K562 (cell line): ENCODE measurements around the gene NAPEPLD. TPM values are rescaled to one million over a fixed set of nuclear protein-coding genes. Genes with fewer than 3 reads are reported as not detected.
"Not testable (repeated sequence)": the region's sequence is repeated elsewhere in the genome, so short reads cannot be mapped to it uniquely, and the experiment has no call there.

Experiments used
- ATAC-seq: fragments of 200-7000 bp; cut with Tn5 transposase; 3 replicates; pipeline ENCODE4 v1.9.1; 2020; ENCODE audit warnings: moderate library complexity
- BruUV-seq: library from RNA; stranded (reverse); fragments of 400-500 nt; replicated peaks from 2 replicates; lab custom pipeline; 2021; lab: Mats Ljungman, UMichigan
- CTCF ChIA-PET: fragments of 300-600 bp; formaldehyde crosslinking; extraction: SDS; loops from one replicate; lab custom pipeline; 2021; ENCODE audit warnings: low intra/inter-chr PET ratio; lab: Yijun Ruan, JAX
- POLR2A ChIA-PET: fragments of 300-600, 350-650 bp; sonication (Branson Sonifier 250); formaldehyde crosslinking; extraction: SDS; loops from one replicate; lab custom pipeline; 2021; ENCODE audit warnings: antibody characterized with exemption, inconsistent platforms; lab: Yijun Ruan, JAX
- DNase-seq, 4 experiments: peaks; one replicate each; pipeline versions ENCODE4 v3.0.0 to v3.0.0-alpha.2; 2011 to 2018; ENCODE audit warnings: low spot score in 3 of 4, mixed read lengths in 3 of 4; ENCODE audit errors: extremely low read depth in 1 of 4
- FAIRE-seq: peaks from 2 replicates; lab custom pipeline; 2011; peaks lifted over from hg19 to GRCh38; lab: Jason Lieb, UNC
- H2AFZ ChIP-seq: 2 replicates; pipeline ENCODE4 v1.6.0; 2011; ENCODE audit warnings: low read depth, low read length, control low read depth, inconsistent platforms
- H3K27ac ChIP-seq: fragments of 200-600 bp; 3 replicates; pipeline ENCODE4 v1.8.0; 2011; ENCODE audit warnings: low read depth, mild to moderate bottlenecking, control low read depth, inconsistent platforms, low read length, moderate library complexity, mixed read lengths; ENCODE audit errors: extremely low read depth
- H3K27me3 ChIP-seq, 2 experiments: fragments of 300-600 bp in 1 of 2; 2 replicates in 1 of 2; 3 replicates in 1 of 2; pipeline versions ENCODE4 v1.6.0 to v1.8.0; 2011; ENCODE audit warnings: inconsistent platforms in 2 of 2, low read length in 2 of 2, mild to moderate bottlenecking in 1 of 2, mixed read lengths in 1 of 2, moderate library complexity in 1 of 2; ENCODE audit not compliant: control insufficient read depth in 2 of 2, insufficient read depth in 2 of 2
- H3K36me3 ChIP-seq: fragments of 300-600 bp; 3 replicates; pipeline ENCODE4 v1.8.0; 2011; ENCODE audit warnings: mild to moderate bottlenecking, low read length, inconsistent platforms; ENCODE audit not compliant: control insufficient read depth, insufficient read depth
- H3K4me1 ChIP-seq, 2 experiments: fragments of 200-600 bp in 1 of 2; replicated peaks in 1 of 2; 2 replicates in 1 of 2; 3 replicates in 1 of 2; pipeline versions ENCODE4 v1.5.1 to v1.8.0; 2011; ENCODE audit warnings: inconsistent platforms in 2 of 2, low read length in 2 of 2, mild to moderate bottlenecking in 1 of 2, mixed read lengths in 1 of 2, moderate library complexity in 1 of 2; ENCODE audit not compliant: control insufficient read depth in 2 of 2, insufficient read depth in 2 of 2
- H3K4me2 ChIP-seq: 2 replicates; pipeline ENCODE4 v1.6.1; 2011; ENCODE audit warnings: low read length, control low read depth, inconsistent platforms, mixed read lengths; ENCODE audit not compliant: insufficient read depth
- H3K4me3 ChIP-seq: fragments of 200-600 bp; sonication (generic), shearing (Covaris generic); 2 replicates; pipeline ENCODE4 v1.5.1; 2016; ENCODE audit warnings: control low read depth, inconsistent platforms
- H3K79me2 ChIP-seq: fragments of 200-600 bp; 3 replicates; pipeline ENCODE4 v1.8.0; 2011; ENCODE audit warnings: low read length, inconsistent platforms; ENCODE audit not compliant: control insufficient read depth, insufficient read depth
- H3K9ac ChIP-seq, 2 experiments: 2 replicates each; pipeline versions ENCODE4 v1.6.0 to v1.6.1; 2011; ENCODE audit warnings: low read depth in 2 of 2, low read length in 2 of 2, control low read depth in 1 of 2, inconsistent platforms in 1 of 2, mild to moderate bottlenecking in 1 of 2, mixed read lengths in 1 of 2; ENCODE audit not compliant: insufficient read depth in 1 of 2
- H3K9me1 ChIP-seq: one replicate; pipeline ENCODE4 v1.6.0; 2011; ENCODE audit warnings: inconsistent platforms, mild to moderate bottlenecking, low read length, moderate library complexity; ENCODE audit not compliant: control insufficient read depth, insufficient read depth
- H3K9me3 ChIP-seq: replicated peaks from 2 replicates; pipeline ENCODE4 v1.5.1; 2011; ENCODE audit warnings: low read depth, low read length, inconsistent platforms; ENCODE audit not compliant: control insufficient read depth, insufficient read depth
- H4K20me1 ChIP-seq: replicated peaks from 2 replicates; pipeline ENCODE4 v1.6.1; 2011; ENCODE audit warnings: low read length, inconsistent platforms, mixed read lengths; ENCODE audit not compliant: control insufficient read depth, insufficient read depth
- CXXC5 ChIP-seq: fragments of 250-450 bp; sonication (Bioruptor Pico); IDR thresholded peaks from 2 replicates; pipeline ENCODE4 v1.8.0; 2022; ENCODE audit warnings: inconsistent platforms, mild to moderate bottlenecking, moderate library complexity
- L3MBTL2 ChIP-seq: fragments of 450-650 bp; IDR thresholded peaks from 2 replicates; pipeline ENCODE4 v1.6.1; 2016; ENCODE audit warnings: mild to moderate bottlenecking, moderate library complexity
- PKNOX1 ChIP-seq: fragments of 450-650 bp; IDR thresholded peaks from 2 replicates; pipeline ENCODE4 v1.6.1; 2016
- RAD51 ChIP-seq: fragments of 450-650 bp; IDR thresholded peaks from 2 replicates; pipeline ENCODE4 v1.7.1; 2016; ENCODE audit warnings: low read depth, mild to moderate bottlenecking, borderline replicate concordance
- USF2 ChIP-seq: sonication (generic); formaldehyde crosslinking; IDR thresholded peaks from 2 replicates; pipeline ENCODE4 v1.5.0; 2020; ENCODE audit warnings: missing genetic modification reagents
- ZNF766 ChIP-seq: fragments of 200-800 bp; sonication (Bioruptor generic); conservative IDR thresholded peaks from 2 replicates; pipeline ENCODE4 v1.6.1; 2016; ENCODE audit warnings: missing genetic modification characterization, missing compliant biosample characterization
- WGBS: fragments of 100-300 bp; shearing (Covaris generic); methylation state at CpG from one replicate; pipeline ENCODE4 v1.1.6; 2016; ENCODE audit warnings: low coverage, mixed read lengths; ENCODE audit not compliant: insufficient coverage; ENCODE audit errors: missing lambda C conversion rate; 5-methylcytosine and 5-hydroxymethylcytosine counted together
- in situ Hi-C: fragments of 300-500 bp; cut with MboI; formaldehyde crosslinking; loops from 4 replicates; pipeline ENCODE4 v1.15.0; 2018; ENCODE audit warnings: inconsistent platforms, mixed read lengths
- intact Hi-C: fragments of 100-400 bp; cut with micrococcal nuclease; formaldehyde crosslinking; loops from 2 replicates; pipeline ENCODE4 v1.14.2; 2022
- polyA plus RNA-seq, 8 experiments: library from polyadenylated mRNA; depleted of rRNA in 4 of 8; stranded (reverse) in 5 of 8; unstranded in 3 of 8; fragments of >200 nt; fragmentation: Nextera tagmentation in 2 of 8; fragmentation: Illumina TruSeq in 1 of 8; extraction: Ambion mirVana in 2 of 8; extraction: Trizol in 1 of 8; gene quantifications; 2 replicates each; pipeline versions ENCODE4 v1.2.1 to v1.2.3, GENCODE V29; 2011 to 2014; ENCODE audit warnings: inconsistent platforms in 1 of 8, missing spikeins in 1 of 8
- total RNA-seq, 7 experiments: library from RNA; depleted of rRNA in 6 of 7; stranded (reverse); fragments of >200 nt in 6 of 7; fragmentation: Illumina TruSeq in 2 of 7; extraction: Trizol in 2 of 7; gene quantifications; 2 replicates each; pipeline versions ENCODE4 v1.2.1 to v1.2.3, GENCODE V29; 2011 to 2021; ENCODE audit warnings: low replicate concordance in 1 of 7

The NAPEPLD gene
- total and polyA plus RNA-seq, 9 of the 15 experiments (the other 6 are each of a cell fraction or from before 2014, with no cell fraction given): 3.2 to 11.0 (median 7.5) TPM

- ATAC-seq (peak; percentile 58), FAIRE-seq (peak; percentile 32)
- in situ Hi-C loops: not testable (repeated sequence)
These were observed 10.2 kb upstream of the NAPEPLD start for GRCh38 chr7:103159072-103159471.

More at GRCh38 chr7:103159072-103159471, 10.2 kb upstream of the NAPEPLD start:
- CTCF ChIA-PET, H3K36me3 ChIP-seq, H3K4me3 ChIP-seq, H3K9me3 ChIP-seq, H3K9ac ChIP-seq, DNase-seq, H4K20me1 ChIP-seq, H3K79me2 ChIP-seq, intact Hi-C loops, H3K9me1 ChIP-seq, POLR2A ChIA-PET, H3K4me2 ChIP-seq, H3K27ac ChIP-seq, H3K27me3 ChIP-seq, BruUV-seq: not testable (repeated sequence)
- 11% methylated on average over 1 of the region's 1 CpG for WGBS
- Histone ChIP-seq H2AFZ (peak overlapping the region; percentile 47; the same call in 1 of the 2 replicates), H3K4me1 (peaks cover 0 to 12% of the 10 kb centered on the region in 2 experiments; a peak in 3 of 5 replicates)
- 0 out of 2 replicates have a peak, but pooled peaks have one; percentile 8 for TF ChIP-seq USF2
- TF ChIP-seq ZNF766 (CRISPR knock-in tag): peak; percentile 63; the same call in 1 of the 2 replicates
- TF ChIP-seq PKNOX1: peak; percentile 84
- TF ChIP-seq L3MBTL2: 0 out of 2 replicates have a peak, but pooled peaks have one; percentile 22
- TF ChIP-seq CXXC5: peak; percentile 43
- TF ChIP-seq RAD51: peak; percentile 53; the same call in 1 of the 2 replicates
